Stimulated activated CD4-positive, alpha-beta T cell treated with anti-CD3 and anti-CD28 coated beads, Interleukin-2, amount 100 ng/mL, for 24 hours (primary cell): ENCODE measurements around the gene CLDN18.

Source experiments
- DNase-seq, 2 donors: peaks; one replicate each; pipeline ENCODE4 v3.0.0-alpha.2; 2020

The CLDN18 gene

DNA sequence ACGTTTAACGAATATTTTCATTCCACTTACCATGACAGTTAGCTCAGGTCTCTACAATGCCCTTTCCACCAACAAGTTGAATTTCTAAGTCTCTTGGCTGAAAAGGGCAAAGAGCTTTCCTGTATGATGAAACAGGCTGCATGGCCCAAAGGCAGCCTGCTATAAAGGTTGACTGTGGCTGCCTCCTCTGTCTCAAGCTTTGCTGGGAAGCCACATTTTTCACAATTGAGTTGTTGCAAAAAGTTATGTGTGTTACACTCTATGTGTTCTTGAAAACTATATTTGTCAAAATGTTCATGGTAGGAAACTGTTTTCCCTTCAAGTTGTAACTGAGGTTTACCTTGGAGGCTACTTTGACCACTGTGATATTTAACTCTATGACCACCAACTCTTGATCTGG lies 56.0 kb downstream of the CLDN18 start:
- DNase-seq: no peak

DNA sequence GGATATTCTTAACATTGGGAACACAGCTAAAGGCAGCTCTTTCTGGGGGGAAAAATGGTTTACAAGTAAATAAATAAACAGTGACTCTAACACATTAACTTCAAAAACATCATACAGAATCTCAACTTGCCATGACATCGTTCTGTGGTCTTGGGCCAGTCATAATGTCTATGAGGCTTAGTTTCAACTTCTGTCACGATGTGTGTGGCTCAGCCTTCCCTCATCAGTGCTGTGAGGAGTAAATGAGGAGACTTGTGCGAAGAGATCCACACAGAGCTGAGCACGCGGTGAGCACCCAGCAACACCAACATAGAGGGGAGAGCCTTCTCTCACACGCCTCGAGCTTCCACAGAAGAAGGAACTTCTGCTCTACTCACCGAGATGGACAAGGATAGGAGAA lies 56.4 kb downstream of the CLDN18 start:
- DNase-seq: peak in 1 of 2 donors; percentile 33

DNA sequence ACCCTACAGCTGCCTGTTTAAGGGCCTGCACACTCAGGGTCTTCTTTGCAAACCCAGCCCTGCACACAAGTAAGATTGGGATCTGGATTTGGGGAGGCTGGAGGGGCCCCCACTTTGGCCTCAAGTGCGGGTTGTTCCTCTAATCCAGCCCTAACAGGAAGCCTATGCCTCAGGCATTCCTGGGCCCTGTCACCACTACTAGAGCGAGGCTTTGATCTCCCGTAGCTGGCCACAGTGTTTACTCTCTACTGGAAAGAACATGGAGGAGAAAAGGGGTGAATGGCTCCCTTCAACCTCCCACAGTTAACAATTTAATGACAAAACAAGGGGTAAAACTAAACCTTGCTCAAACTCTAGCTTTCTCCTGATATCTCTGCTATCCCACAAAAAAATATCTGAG lies 57.0 kb downstream of the CLDN18 start:
- DNase-seq: no peak

DNA sequence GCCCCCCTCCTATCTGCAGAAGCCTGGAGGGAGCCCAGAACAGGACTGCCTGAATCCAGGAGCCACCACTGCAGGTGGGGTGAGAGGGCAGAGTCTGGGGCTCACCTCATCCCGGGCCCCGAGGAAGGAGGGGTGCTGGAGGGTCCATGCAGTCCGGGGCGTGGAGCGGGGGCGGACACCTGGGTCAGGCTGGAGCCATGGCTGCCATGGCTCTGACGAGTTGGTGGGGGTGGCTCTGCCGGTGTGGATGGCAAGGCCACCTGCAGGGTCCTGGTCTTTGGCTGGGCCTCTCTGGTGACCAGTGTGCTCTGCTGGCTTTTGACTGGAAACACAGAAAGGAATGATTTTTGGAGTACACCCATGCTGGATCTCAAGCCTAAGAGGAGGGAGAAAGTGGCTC lies 58.1 kb downstream of the CLDN18 start:
- DNase-seq: no peak

DNA sequence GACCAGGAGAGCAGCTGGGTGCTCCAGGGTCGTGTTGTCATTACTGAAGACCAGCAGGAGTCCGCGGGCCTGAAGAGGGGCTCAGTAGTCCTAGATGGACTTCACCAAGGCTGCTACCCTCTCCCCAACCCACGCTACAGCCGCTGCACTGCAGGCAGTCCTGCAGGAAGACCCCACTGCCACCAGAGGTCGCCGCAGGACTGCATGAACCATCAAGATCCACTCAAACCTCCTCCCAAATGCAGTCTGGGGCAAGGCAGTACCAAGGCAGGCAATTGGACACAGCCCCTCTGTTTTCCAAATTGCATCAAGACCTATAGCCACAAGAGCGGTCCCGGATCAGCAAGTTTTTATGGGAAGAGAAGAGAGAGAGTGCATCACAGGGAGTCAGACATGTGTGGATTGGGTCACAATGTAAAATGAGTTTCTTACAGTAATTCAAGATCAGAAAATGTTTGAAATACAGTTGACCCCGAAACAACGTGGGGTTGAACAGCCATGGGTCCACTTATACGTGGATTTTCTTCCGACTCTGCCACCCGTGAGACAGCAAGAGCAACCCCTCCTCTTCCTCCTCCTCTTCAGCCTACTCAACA lies 58.7 kb downstream of the CLDN18 start:
- DNase-seq: peak; percentile 84 to 87

DNA sequence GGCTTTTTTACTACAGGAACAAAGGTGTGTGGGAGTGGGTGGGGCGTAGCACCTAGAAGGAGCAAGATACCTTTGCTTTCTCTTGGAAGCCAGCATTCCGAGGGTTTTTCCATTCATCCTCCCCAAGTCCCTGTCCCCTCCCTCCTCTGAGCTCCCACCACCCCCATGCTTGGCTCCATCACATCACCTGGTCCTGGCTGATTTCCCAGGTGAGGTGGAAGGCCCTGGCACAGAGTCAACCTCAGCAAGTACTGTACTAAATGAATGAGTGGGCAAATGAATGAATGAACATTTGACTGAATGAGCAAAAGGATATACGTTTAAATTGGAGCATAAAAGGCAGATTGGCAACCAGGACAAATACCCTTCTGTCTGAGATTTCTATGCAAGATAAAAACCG lies 60.0 kb downstream of the CLDN18 start:
- no peak for DNase-seq

DNA sequence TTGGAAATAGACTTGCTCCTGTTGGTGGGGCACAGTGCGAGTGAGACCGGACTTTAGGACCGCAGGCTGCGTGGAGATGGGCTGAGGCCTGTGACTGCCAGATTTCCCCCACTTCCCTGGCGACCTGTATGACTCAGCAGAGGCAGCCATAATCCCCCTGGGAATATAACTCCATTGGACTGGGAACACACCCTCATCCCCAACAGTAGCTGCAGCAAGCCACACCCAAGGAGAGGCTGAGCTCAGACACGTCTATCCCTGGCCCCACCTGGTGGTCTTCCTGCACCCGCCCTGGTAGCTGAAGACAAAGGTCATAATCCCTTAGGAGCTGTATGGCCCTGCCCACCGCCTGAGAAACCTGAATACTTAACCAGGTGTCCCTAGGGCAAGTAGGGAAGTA lies 62.8 kb downstream of the CLDN18 start:
- DNase-seq: no peak

DNA sequence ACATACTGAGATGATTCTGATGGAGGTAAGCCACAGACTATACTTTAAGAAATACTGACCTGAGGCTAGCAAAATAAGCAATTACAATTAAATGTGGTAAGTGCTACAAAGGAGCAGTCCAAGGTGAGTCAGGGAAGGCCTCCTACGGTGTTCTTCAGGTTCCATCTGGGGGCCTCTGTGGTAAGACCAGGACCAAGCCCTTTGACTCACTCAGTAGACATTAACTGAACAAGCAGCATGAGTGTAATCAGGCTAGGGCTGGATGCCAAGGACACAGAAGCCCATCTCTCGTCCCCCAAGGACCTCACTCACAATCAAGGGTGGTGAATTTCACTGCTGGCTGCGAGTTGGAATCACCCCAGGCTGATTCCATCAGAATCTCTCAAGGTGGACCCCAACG lies 68.1 kb downstream of the CLDN18 start:
- no peak for DNase-seq

DNA sequence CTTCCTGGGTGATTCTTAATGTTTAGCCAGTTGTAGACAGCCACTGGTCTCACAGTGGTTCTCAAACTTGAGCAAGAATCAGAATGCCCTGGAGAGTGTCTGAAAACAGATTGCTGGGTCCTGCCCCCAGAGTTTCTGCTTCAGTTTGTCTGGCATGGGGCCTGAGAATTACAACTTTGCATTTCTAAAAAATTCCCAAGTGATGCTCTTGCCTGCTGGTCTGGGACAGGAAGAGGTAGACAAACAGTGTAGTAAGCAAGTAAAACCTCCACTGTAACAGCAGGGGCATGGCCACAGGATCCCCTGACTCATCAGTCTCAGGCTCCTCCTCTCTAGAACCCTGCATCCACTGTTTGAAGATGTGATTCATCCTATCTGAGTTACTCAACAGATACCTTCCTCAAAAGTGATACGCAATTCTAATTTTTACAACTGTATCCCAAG lies 69.0 kb downstream of the CLDN18 start:
- DNase-seq: no peak

DNA sequence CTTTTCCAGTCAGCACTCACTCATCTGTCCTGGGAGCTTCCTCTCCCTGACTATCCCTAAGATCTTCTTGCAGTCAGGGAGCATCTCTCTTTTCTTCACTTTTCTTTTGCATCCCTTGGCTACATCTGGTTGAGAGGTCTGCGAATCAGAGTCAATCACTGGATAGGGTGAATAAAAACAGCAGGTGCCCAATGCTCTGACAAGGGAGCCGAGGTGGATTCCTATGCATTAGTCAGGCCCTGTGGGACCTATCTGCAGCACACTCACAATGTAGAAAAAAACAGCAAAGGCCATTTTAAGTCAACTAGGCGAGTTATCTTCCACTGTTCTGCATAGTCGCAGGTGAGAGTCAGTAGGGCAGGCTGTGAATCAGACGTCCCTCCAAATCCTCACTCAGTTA lies 69.9 kb downstream of the CLDN18 start:
- DNase-seq: no peak

DNA sequence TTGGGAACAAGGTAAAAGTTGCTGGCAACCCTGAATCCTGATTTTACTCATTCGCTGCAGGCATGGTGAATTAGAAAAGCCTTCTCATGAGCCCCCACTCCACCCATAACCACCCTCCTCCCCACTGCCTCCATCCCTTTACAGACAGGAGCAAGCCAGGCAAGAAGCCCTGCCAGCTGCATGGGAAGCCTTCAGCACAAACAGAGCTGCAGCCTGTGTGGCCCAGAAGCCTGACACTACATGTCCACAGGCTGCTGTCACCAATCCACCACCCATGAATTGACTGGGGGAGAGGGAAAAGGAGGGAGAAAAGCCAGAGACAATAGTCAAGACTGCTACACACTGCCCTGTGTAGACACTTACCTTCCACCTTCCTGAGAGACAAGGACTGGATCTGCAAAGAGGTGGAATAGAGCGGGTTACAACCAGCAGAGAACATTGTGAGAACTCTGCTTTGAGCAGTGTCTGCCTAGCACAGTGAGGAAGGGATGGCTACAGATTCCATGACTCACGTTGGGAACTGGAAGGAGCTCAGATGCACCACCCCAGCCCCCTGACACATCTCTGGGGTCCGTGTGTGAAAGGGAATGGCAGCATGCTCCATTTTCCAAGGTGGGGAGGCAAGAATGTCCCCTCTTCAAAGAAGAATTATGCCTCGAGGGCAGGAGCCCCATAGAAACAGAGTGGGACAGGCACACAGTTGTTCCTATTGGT lies 71.6 kb downstream of the CLDN18 start:
- DNase-seq: no peak

DNA sequence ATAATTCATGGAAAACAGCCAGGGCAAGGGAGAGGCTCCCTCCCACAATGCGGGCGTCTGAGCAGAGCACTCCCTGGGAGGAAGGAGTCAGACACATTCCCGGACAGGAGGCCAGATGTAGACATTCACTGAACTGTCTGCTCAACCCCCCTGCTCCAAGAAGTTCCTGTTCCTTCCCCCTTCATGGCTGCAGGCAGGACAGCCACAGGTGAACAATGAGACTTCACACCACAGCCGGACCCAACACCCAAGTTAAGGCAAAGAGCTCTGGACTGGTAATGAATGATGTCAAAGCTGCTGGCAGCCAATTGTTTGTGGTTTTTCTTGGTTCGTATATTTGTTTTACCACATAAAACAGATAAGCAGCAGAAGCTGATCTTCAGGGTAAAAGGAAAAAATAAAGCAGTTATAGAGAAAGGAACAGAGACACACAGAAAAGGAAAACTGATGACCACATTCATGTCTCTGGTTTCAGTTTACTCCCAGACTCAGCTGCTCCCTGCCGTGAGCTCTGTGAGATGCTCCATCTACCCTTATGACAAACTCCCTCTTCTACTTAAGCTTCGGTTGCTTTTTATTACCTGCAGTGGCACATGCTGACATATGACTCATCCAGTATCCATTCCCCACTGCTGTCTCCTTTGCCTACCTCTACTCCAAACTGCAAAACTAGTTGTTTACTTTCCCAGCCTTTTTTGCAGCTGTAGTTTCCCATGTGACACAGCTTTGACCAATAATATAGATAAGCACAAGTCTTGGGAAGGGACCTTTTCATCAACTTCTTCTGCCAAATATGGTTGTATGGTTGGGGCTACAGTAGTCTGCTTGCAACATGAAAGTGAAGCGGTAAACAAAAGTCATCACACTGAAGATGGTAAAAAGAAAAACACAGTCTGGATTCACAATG lies 72.4 kb downstream of the CLDN18 start:
- DNase-seq: no peak

DNA sequence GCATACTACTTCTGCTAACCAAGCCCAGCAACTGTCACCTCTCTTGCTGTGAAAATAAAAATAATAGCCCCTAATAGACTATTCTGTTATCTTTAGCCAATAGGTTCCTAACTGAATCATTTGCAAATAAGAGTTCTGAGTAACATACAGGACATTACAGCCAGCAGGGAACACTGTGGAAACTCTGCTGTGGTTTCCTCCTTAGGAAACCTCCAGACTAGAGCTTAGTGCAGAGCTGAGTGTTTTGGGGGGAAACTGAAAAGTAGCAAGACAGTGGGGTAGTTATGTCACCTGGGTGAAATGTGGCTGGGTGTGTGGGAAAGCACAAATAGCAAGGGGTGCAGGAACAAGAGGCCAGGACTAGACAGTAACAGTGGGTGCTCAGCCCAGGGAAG lies 73.0 kb downstream of the CLDN18 start:
- no peak for DNase-seq
